HepG2 (cell line): ENCODE results near the gene ZBTB20.

ENCODE experiments used
- CHD2 ChIP-seq: IDR thresholded peaks from 2 replicates; pipeline ENCODE4 v1.6.1; 2011; ENCODE audit warnings: low read depth, low read length, improper control_type of control experiment
- CTCF ChIP-seq: sonication (generic); formaldehyde crosslinking; IDR thresholded peaks from 2 replicates; pipeline ENCODE4 v1.5.0; 2020; ENCODE audit warnings: mild to moderate bottlenecking, missing genetic modification reagents, moderate library complexity
- EZH2 ChIP-seq: conservative IDR thresholded peaks from 2 replicates; pipeline ENCODE4 v1.6.1; 2012; ENCODE audit warnings: mild to moderate bottlenecking, low read depth, low read length, moderate library complexity
- NFIC ChIP-seq: IDR thresholded peaks from 2 replicates; pipeline ENCODE4 v1.6.1; 2012; ENCODE audit warnings: mild to moderate bottlenecking, low read length, inconsistent platforms
- POLR2A ChIP-seq, 2 experiments: IDR thresholded peaks; 2 replicates each; pipeline ENCODE4 v1.6.1; 2011; ENCODE audit warnings: low read depth in 2 of 2, low read length in 2 of 2, mild to moderate bottlenecking in 1 of 2, moderate library complexity in 1 of 2; ENCODE audit not compliant: insufficient read depth in 1 of 2
- ZBTB7A ChIP-seq: sonication (generic); formaldehyde crosslinking; IDR thresholded peaks from 2 replicates; pipeline ENCODE4 v1.8.0; 2022; ENCODE audit warnings: mild to moderate bottlenecking, missing genetic modification reagents
- ZNF564 ChIP-seq: sonication (generic); formaldehyde crosslinking; IDR thresholded peaks from 2 replicates; pipeline ENCODE4 v1.8.1; 2023; ENCODE audit warnings: mild to moderate bottlenecking, missing genetic modification reagents
- TF ChIP-seq, protein P1 (sequence below): sonication (generic); formaldehyde crosslinking; conservative IDR thresholded peaks from 2 replicates; pipeline ENCODE4 v1.8.0; 2022; ENCODE audit warnings: mild to moderate bottlenecking, moderate library complexity, missing genetic modification reagents

DNA sequence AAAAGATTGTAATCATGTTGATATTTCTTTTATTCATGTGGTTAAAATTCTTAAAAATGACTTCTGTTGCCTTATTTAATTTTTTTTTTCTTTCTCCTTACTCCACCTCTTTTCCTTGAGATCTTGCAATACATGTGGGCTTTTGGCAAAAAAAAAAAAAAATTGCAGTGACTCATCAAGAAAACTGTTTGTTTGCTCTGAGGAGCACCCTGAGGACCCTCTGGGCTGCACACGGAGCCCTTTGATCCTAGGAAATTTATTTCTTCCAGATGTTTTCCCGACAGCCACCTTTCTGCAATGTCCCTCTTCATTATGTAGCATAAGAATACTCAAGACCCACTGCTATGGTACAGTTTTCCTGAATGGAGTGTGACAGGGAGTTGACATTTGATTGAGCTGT is 371.7 kb downstream of the ZBTB20 start:
- TF ChIP-seq ZNF564 (CRISPR knock-in tag) (no peak), EZH2 (no peak), NFIC (no peak), ZBTB7A (CRISPR knock-in tag) (no peak), CTCF (no peak), CHD2 (no peak), POLR2A (IDR thresholded peaks at IDR 0.05; ENCODE audit: insufficient read depth in 1 of 2, low read depth in 2 of 2, low read length in 2 of 2) (no peak)
- TF ChIP-seq, protein P1, sequence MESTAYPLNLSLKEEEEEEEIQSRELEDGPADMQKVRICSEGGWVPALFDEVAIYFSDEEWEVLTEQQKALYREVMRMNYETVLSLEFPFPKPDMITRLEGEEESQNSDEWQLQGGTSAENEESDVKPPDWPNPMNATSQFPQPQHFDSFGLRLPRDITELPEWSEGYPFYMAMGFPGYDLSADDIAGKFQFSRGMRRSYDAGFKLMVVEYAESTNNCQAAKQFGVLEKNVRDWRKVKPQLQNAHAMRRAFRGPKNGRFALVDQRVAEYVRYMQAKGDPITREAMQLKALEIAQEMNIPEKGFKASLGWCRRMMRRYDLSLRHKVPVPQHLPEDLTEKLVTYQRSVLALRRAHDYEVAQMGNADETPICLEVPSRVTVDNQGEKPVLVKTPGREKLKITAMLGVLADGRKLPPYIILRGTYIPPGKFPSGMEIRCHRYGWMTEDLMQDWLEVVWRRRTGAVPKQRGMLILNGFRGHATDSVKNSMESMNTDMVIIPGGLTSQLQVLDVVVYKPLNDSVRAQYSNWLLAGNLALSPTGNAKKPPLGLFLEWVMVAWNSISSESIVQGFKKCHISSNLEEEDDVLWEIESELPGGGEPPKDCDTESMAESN (CRISPR knock-in tag), result no peak
